ENCODE measurements around the gene GADD45A. TPM values are rescaled to one million over a fixed set of nuclear protein-coding genes. Genes with fewer than 3 reads are reported as not detected.

The GADD45A gene
- total and polyA plus RNA-seq, 8 donors, result 25.3 to 37.1 (median 30.0) TPM

GRCh38 chr1:67673468-67674201, 11.4 kb upstream of the GADD45A start:
- TF ChIP-seq CTCF (IDR thresholded peaks at IDR 0.05), result no peak
- H3K9me3 ChIP-seq, result no peaks in the 10 kb centered on the region
- DNase-seq, result no peak
- no peaks in the 10 kb centered on the region for H3K36me3 ChIP-seq
- no peak overlapping the region for H3K4me3 ChIP-seq
- no peaks in the 10 kb centered on the region for H3K27me3 ChIP-seq
- H3K27ac ChIP-seq, result no peak overlapping the region
- peaks cover 5 to 8% of the 10 kb centered on the region in 2 donors for H3K4me1 ChIP-seq
- ATAC-seq, result no peak
- intact Hi-C loops (cut with DNase I), result loop anchor here in 1 of 2 donors (10.0 kb wide), 1 partner anchor 59 kb away; no protein-coding TSS in a partner anchor

- no peaks in the 10 kb centered on the region for H3K9me3 ChIP-seq
- peak in 3 of 4 donors; percentile 34 to 91 (median 80) for DNase-seq
- H3K27ac ChIP-seq, result peak overlapping the region; percentile 16 to 57
- intact Hi-C loops (cut with DNase I), result loop anchor here in 1 of 2 donors (10.0 kb wide), 1 partner anchor 60 kb away; no protein-coding TSS in a partner anchor
- H3K4me3 ChIP-seq, result no peak overlapping the region
- ATAC-seq, result peak; percentile 70
- H3K4me1 ChIP-seq, result peaks cover 5 to 8% of the 10 kb centered on the region in 2 donors
- H3K36me3 ChIP-seq, result no peaks in the 10 kb centered on the region
- TF ChIP-seq CTCF (IDR thresholded peaks at IDR 0.05), result no peak
- H3K27me3 ChIP-seq, result no peaks in the 10 kb centered on the region
Measured at GRCh38 chr1:67674260-67675011, 10.6 kb upstream of the GADD45A start.

- peak overlapping the region; percentile 16 to 57 for H3K27ac ChIP-seq
- H3K4me1 ChIP-seq, result peaks cover 5 to 8% of the 10 kb centered on the region in 2 donors
- DNase-seq (peak in 2 of 4 donors; percentile 31 to 58), ATAC-seq (no peak)
- intact Hi-C loops (cut with DNase I), result loop anchor here in 1 of 2 donors (10.0 kb wide), 1 partner anchor 61 kb away; no protein-coding TSS in a partner anchor
- H3K36me3 ChIP-seq, result no peaks in the 10 kb centered on the region
- H3K9me3 ChIP-seq, result no peaks in the 10 kb centered on the region
- H3K27me3 ChIP-seq, result no peaks in the 10 kb centered on the region
- no peak for TF ChIP-seq CTCF (IDR thresholded peaks at IDR 0.05)
- H3K4me3 ChIP-seq, result no peak overlapping the region
Measured at GRCh38 chr1:67675800-67676199, 9.2 kb upstream of the GADD45A start.

GRCh38 chr1:67676287-67676686, 8.7 kb upstream of the GADD45A start:
- DNase-seq (no peak), ATAC-seq (no peak)
- H3K27ac ChIP-seq, result no peak overlapping the region
- intact Hi-C loops (cut with DNase I), result loop anchor here in 1 of 2 donors (10.0 kb wide), 1 partner anchor 61 kb away; no protein-coding TSS in a partner anchor
- H3K4me3 ChIP-seq, result no peak overlapping the region
- no peak for TF ChIP-seq CTCF (IDR thresholded peaks at IDR 0.05)
- H3K4me1 ChIP-seq, result peaks cover 5 to 8% of the 10 kb centered on the region in 2 donors
- no peaks in the 10 kb centered on the region for H3K36me3 ChIP-seq
- no peaks in the 10 kb centered on the region for H3K9me3 ChIP-seq
- H3K27me3 ChIP-seq, result no peaks in the 10 kb centered on the region

- H3K4me1 ChIP-seq, result peaks cover 5 to 8% of the 10 kb centered on the region in 2 donors
- DNase-seq (no peak), ATAC-seq (no peak)
- H3K4me3 ChIP-seq, result no peak overlapping the region
- TF ChIP-seq CTCF (IDR thresholded peaks at IDR 0.05), result no peak
- H3K9me3 ChIP-seq, result no peaks in the 10 kb centered on the region
- H3K36me3 ChIP-seq, result no peaks in the 10 kb centered on the region
- H3K27ac ChIP-seq, result no peak overlapping the region
- intact Hi-C loops (cut with DNase I), result loop anchor here in 1 of 2 donors (10.0 kb wide), 1 partner anchor 62 kb away; no protein-coding TSS in a partner anchor
- no peaks in the 10 kb centered on the region for H3K27me3 ChIP-seq
Measured at GRCh38 chr1:67676946-67677345, 8.1 kb upstream of the GADD45A start.
